ENCODE data around the gene TICAM1.

Gene TICAM1

DNA sequence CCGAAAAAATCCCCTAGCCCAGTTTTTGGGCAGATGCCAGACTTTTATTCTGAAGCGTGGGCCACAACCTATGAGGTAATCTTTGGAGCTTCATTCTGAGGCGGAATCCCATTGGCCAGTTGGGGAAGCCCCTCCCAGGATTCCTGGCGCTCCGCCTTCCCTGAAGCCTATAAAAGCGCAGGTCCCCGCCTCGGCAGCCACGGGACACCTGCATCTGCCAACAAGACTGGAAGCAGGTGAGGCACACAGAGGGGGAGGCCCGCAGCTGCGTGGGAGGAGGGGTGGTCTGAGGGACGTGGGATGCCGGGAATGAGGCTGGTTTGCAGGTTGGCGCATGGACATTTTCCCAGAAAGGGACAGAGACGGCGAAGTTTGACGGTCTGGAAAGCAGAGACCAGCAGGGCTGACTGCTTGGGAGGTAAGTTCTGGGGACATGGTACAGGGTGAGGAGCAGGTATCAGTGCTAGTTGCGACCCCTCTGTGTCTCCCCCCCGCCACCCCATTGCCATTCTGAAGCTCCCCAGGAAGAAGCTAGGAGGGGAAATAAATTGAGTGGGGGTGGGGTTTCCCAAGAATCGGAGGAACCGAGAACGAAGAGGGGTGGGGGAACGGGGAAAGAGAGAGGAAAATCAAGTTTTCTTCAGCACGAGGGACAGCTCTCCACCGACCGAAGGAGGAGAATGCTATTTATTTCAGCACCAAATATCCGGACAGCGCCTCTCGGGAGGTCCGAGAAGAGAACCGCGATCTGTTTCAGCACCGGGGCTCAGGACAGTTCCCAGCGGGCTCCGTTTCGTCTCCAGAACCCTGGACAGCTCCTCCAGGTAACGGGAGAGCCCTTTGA, 62.4 kb downstream of the TICAM1 start:
- peak; percentile 87 for DNase-seq (ENCODE audit: low spot score)

Measured in GM03348 (cell line).